ENCODE measurements around the gene PLXNA4.

The PLXNA4 gene

DNA sequence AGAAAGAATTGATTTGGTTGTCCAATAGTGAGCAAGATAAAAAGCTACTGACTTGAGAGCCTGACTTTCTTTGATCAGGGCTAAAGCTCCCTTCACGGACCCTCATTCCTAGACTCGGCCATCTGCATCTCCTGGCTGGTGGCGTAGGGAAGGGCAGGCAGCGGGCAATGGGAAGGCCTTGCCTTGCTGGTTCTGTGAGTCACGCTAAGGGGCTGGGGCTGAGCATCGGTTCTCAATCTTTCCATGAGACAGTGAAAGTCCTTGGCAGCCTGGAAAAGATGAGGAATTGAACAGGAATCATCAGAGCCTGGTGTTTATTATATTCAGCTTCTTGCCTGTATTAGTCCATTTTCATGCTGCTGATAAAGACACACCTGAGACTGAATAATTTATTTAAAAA lies 475.3 kb downstream of the PLXNA4 start:
- H2AFZ ChIP-seq (ENCODE audit: low read depth, low read length) = no peak overlapping the region
- no peak overlapping the region for H3K9ac ChIP-seq (ENCODE audit: low read length)
- no peaks in the 10 kb centered on the region for H3K79me2 ChIP-seq (ENCODE audit: low read length)
- no peak overlapping the region for H3K27ac ChIP-seq (ENCODE audit: low read length)
- H3K36me3 ChIP-seq (replicated peaks; ENCODE audit: low read depth, low read length) = no peaks in the 10 kb centered on the region
- H3K27me3 ChIP-seq (ENCODE audit: low read depth, low read length) = peaks cover 9% of the 10 kb centered on the region; the same call in 1 of the 2 replicates
- no peaks in the 10 kb centered on the region for H4K20me1 ChIP-seq (ENCODE audit: insufficient read depth, low read length)
- H3K4me2 ChIP-seq (ENCODE audit: low read length) = no peak overlapping the region
- TF ChIP-seq, protein P1, sequence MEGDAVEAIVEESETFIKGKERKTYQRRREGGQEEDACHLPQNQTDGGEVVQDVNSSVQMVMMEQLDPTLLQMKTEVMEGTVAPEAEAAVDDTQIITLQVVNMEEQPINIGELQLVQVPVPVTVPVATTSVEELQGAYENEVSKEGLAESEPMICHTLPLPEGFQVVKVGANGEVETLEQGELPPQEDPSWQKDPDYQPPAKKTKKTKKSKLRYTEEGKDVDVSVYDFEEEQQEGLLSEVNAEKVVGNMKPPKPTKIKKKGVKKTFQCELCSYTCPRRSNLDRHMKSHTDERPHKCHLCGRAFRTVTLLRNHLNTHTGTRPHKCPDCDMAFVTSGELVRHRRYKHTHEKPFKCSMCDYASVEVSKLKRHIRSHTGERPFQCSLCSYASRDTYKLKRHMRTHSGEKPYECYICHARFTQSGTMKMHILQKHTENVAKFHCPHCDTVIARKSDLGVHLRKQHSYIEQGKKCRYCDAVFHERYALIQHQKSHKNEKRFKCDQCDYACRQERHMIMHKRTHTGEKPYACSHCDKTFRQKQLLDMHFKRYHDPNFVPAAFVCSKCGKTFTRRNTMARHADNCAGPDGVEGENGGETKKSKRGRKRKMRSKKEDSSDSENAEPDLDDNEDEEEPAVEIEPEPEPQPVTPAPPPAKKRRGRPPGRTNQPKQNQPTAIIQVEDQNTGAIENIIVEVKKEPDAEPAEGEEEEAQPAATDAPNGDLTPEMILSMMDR (IDR thresholded peaks at IDR 0.05; ENCODE audit: low read depth, low read length) = no peak
- no peak for TF ChIP-seq EZH2phosphoT487 (IDR thresholded peaks at IDR 0.05; ENCODE audit: low read depth)
- H3K9me3 ChIP-seq (ENCODE audit: insufficient read depth, low read length) = no peaks in the 10 kb centered on the region
- no peak overlapping the region for H3K4me3 ChIP-seq (ENCODE audit: low read length)
- H3K4me1 ChIP-seq (ENCODE audit: low read length) = no peaks in the 10 kb centered on the region

DNA sequence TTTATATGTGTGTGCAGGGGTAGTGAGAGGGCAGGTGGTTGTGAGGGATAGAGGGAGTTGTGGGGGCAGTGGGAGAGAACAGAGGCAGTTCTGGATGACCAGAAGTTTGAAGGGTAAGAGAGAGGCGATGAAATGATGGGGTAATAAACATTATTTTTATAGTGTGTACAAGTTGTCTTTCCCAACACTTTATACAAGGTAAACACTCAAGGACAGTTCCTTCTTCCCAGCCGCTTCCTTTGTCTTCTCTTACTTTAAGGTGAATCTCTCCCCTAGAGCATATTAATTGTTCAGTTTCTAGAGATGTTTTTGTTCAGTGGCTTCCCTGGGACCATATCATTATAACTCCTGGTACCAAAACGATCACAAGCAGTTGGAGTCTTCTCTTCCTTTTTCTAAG lies 475.8 kb downstream of the PLXNA4 start:
- no peak overlapping the region for H3K9ac ChIP-seq (ENCODE audit: low read length)
- no peaks in the 10 kb centered on the region for H3K79me2 ChIP-seq (ENCODE audit: low read length)
- no peaks in the 10 kb centered on the region for H3K4me1 ChIP-seq (ENCODE audit: low read length)
- no peaks in the 10 kb centered on the region for H3K36me3 ChIP-seq (replicated peaks; ENCODE audit: low read depth, low read length)
- no peak overlapping the region for H3K4me2 ChIP-seq (ENCODE audit: low read length)
- peaks cover 9% of the 10 kb centered on the region; the same call in 1 of the 2 replicates for H3K27me3 ChIP-seq (ENCODE audit: low read depth, low read length)
- no peak overlapping the region for H3K27ac ChIP-seq (ENCODE audit: low read length)
- no peaks in the 10 kb centered on the region for H3K9me3 ChIP-seq (ENCODE audit: insufficient read depth, low read length)
- no peak overlapping the region for H2AFZ ChIP-seq (ENCODE audit: low read depth, low read length)
- H4K20me1 ChIP-seq (ENCODE audit: insufficient read depth, low read length) = no peaks in the 10 kb centered on the region
- H3K4me3 ChIP-seq (ENCODE audit: low read length) = no peak overlapping the region
- TF ChIP-seq, protein P1 (IDR thresholded peaks at IDR 0.05; ENCODE audit: low read depth, low read length) = no peak
- TF ChIP-seq EZH2phosphoT487 (IDR thresholded peaks at IDR 0.05; ENCODE audit: low read depth) = no peak

GRCh38 chr7:132099163-132099562 lies 477.1 kb downstream of the PLXNA4 start:
- no peaks in the 10 kb centered on the region for H3K36me3 ChIP-seq (replicated peaks; ENCODE audit: low read depth, low read length)
- H3K9ac ChIP-seq (ENCODE audit: low read length) = no peak overlapping the region
- TF ChIP-seq EZH2phosphoT487 (IDR thresholded peaks at IDR 0.05; ENCODE audit: low read depth) = no peak
- TF ChIP-seq, protein P1 (IDR thresholded peaks at IDR 0.05; ENCODE audit: low read depth, low read length) = no peak
- H3K79me2 ChIP-seq (ENCODE audit: low read length) = no peaks in the 10 kb centered on the region
- H3K27ac ChIP-seq (ENCODE audit: low read length) = no peak overlapping the region
- H3K27me3 ChIP-seq (ENCODE audit: low read depth, low read length) = peaks cover 14% of the 10 kb centered on the region; the same call in 1 of the 2 replicates
- no peak overlapping the region for H3K4me2 ChIP-seq (ENCODE audit: low read length)
- no peaks in the 10 kb centered on the region for H3K4me1 ChIP-seq (ENCODE audit: low read length)
- H2AFZ ChIP-seq (ENCODE audit: low read depth, low read length) = no peak overlapping the region
- no peaks in the 10 kb centered on the region for H4K20me1 ChIP-seq (ENCODE audit: insufficient read depth, low read length)
- H3K4me3 ChIP-seq (ENCODE audit: low read length) = no peak overlapping the region
- no peaks in the 10 kb centered on the region for H3K9me3 ChIP-seq (ENCODE audit: insufficient read depth, low read length)

- H4K20me1 ChIP-seq (ENCODE audit: insufficient read depth, low read length) = no peaks in the 10 kb centered on the region
- TF ChIP-seq EZH2phosphoT487 (IDR thresholded peaks at IDR 0.05; ENCODE audit: low read depth) = no peak
- TF ChIP-seq, protein P1 (IDR thresholded peaks at IDR 0.05; ENCODE audit: low read depth, low read length) = no peak
- no peaks in the 10 kb centered on the region for H3K4me1 ChIP-seq (ENCODE audit: low read length)
- H3K36me3 ChIP-seq (replicated peaks; ENCODE audit: low read depth, low read length) = no peaks in the 10 kb centered on the region
- H3K27ac ChIP-seq (ENCODE audit: low read length) = no peak overlapping the region
- no peak overlapping the region for H3K9ac ChIP-seq (ENCODE audit: low read length)
- H3K9me3 ChIP-seq (ENCODE audit: insufficient read depth, low read length) = no peaks in the 10 kb centered on the region
- H3K4me2 ChIP-seq (ENCODE audit: low read length) = no peak overlapping the region
- no peaks in the 10 kb centered on the region for H3K79me2 ChIP-seq (ENCODE audit: low read length)
- H2AFZ ChIP-seq (ENCODE audit: low read depth, low read length) = no peak overlapping the region
- no peak overlapping the region for H3K4me3 ChIP-seq (ENCODE audit: low read length)
- peaks cover 22% of the 10 kb centered on the region; the same call in 1 of the 2 replicates for H3K27me3 ChIP-seq (ENCODE audit: low read depth, low read length)
Measured at GRCh38 chr7:132098327-132098726, 477.9 kb downstream of the PLXNA4 start.
